Endothelial cell of umbilical vein (primary cell): ENCODE data around the gene CES1. TPM values are rescaled to one million over a fixed set of nuclear protein-coding genes. Genes with fewer than 3 reads are reported as not detected.
"Not testable (repeated sequence)": the region's sequence is repeated elsewhere in the genome, so short reads cannot be mapped to it uniquely, and the experiment has no call there.

ENCODE experiments used
- BruUV-seq: library from RNA; stranded (reverse); fragments of 400-500 nt; replicated peaks from 2 replicates; lab custom pipeline; 2021; lab: Mats Ljungman, UMichigan
- CTCF ChIA-PET: fragments of 300-600, 350-600 bp; sonication (Branson Sonifier 250); formaldehyde crosslinking; loops from one replicate; lab custom pipeline; 2021; ENCODE audit warnings: antibody characterized with exemption, inconsistent platforms; lab: Charles Lee
- POLR2A ChIA-PET: fragments of 300-600, 350-600 bp; sonication (Branson Sonifier 250); formaldehyde crosslinking; loops from one replicate; lab custom pipeline; 2021; ENCODE audit warnings: antibody characterized with exemption, inconsistent platforms; lab: Charles Lee
- DNase-seq: peaks from one replicate; pipeline ENCODE4 v3.0.0-alpha.2; 2011; ENCODE audit warnings: low read depth, low spot score
- FAIRE-seq: peaks from 2 replicates; lab custom pipeline; 2011; peaks lifted over from hg19 to GRCh38; lab: Jason Lieb, UNC
- H2AFZ ChIP-seq: 2 replicates; pipeline ENCODE4 v1.6.0; 2012; ENCODE audit warnings: low read depth, low read length, control low read depth, inconsistent platforms
- H3K27ac ChIP-seq: 2 replicates; pipeline ENCODE4 v1.5.1; 2011; ENCODE audit warnings: low read depth, mild to moderate bottlenecking, control low read depth, low read length, moderate library complexity; ENCODE audit not compliant: insufficient read depth
- H3K27me3 ChIP-seq, 2 experiments: 2 replicates each; pipeline versions ENCODE4 v1.6.0 to v1.6.1; 2011; ENCODE audit warnings: low read length in 2 of 2, mixed read lengths in 1 of 2; ENCODE audit not compliant: control insufficient read depth in 2 of 2, insufficient read depth in 2 of 2
- H3K36me3 ChIP-seq, 2 experiments: 2 replicates in 1 of 2; 3 replicates in 1 of 2; pipeline ENCODE4 v1.5.1; 2011; ENCODE audit warnings: low read length in 2 of 2, mild to moderate bottlenecking in 1 of 2, moderate library complexity in 1 of 2; ENCODE audit not compliant: control insufficient read depth in 2 of 2, insufficient read depth in 2 of 2; ENCODE audit errors: extremely low read depth in 1 of 2
- H3K4me1 ChIP-seq: 3 replicates; pipeline ENCODE4 v1.5.1; 2011; ENCODE audit warnings: mild to moderate bottlenecking, low read length; ENCODE audit not compliant: control insufficient read depth, insufficient read depth; ENCODE audit errors: extremely low read depth
- H3K4me2 ChIP-seq: 2 replicates; pipeline ENCODE4 v1.6.1; 2011; ENCODE audit warnings: low read length, control low read depth, mixed read lengths; ENCODE audit not compliant: insufficient read depth
- H3K4me3 ChIP-seq, 3 experiments: fragments of 200-600 bp in 1 of 3; sonication (generic), shearing (Covaris generic) in 1 of 3; replicated peaks in 1 of 3; 2 replicates each; pipeline ENCODE4 v1.5.1; 2011 to 2016; ENCODE audit warnings: control low read depth in 3 of 3, low read length in 3 of 3, mild to moderate bottlenecking in 2 of 3, inconsistent platforms in 1 of 3, low read depth in 1 of 3, moderate library complexity in 1 of 3; ENCODE audit not compliant: insufficient read depth in 1 of 3
- H3K79me2 ChIP-seq: 2 replicates; pipeline ENCODE4 v1.6.0; 2012; ENCODE audit warnings: low read length, inconsistent platforms; ENCODE audit not compliant: control insufficient read depth, insufficient read depth
- H3K9ac ChIP-seq: replicated peaks from 2 replicates; pipeline ENCODE3; 2011; ENCODE audit warnings: low read length, control low read depth; ENCODE audit not compliant: insufficient read depth; ENCODE audit errors: extremely low read depth
- H3K9me1 ChIP-seq: replicated peaks from 3 replicates; pipeline ENCODE4 v1.6.0; 2011; ENCODE audit warnings: mild to moderate bottlenecking, low read length; ENCODE audit not compliant: control insufficient read depth, insufficient read depth; ENCODE audit errors: extremely low read depth
- H3K9me3 ChIP-seq: replicated peaks from 2 replicates; pipeline ENCODE4 v1.5.1; 2012; ENCODE audit warnings: low read length, inconsistent platforms; ENCODE audit not compliant: control insufficient read depth, insufficient read depth
- H4K20me1 ChIP-seq: replicated peaks from 2 replicates; pipeline ENCODE3; 2011; ENCODE audit warnings: mild to moderate bottlenecking, low read length; ENCODE audit not compliant: control insufficient read depth, insufficient read depth; ENCODE audit errors: extremely low read depth
- CTCF ChIP-seq, 2 donors: IDR thresholded peaks; 1 replicate in 1 of 2; 2 replicates in 1 of 2; pipeline ENCODE4 v1.5.1; 2011; ENCODE audit warnings: low read length in 2 of 2, mild to moderate bottlenecking in 2 of 2, moderate library complexity in 2 of 2, control low read depth in 1 of 2, inconsistent platforms in 1 of 2, low read depth in 1 of 2; ENCODE audit not compliant: insufficient read depth in 1 of 2; ENCODE audit errors: extremely low read depth in 1 of 2
- EZH2 ChIP-seq: IDR thresholded peaks from 2 replicates; pipeline ENCODE4 v1.6.1; 2012; ENCODE audit warnings: borderline replicate concordance, low read depth, mild to moderate bottlenecking, moderate library complexity, low read length, inconsistent platforms; ENCODE audit not compliant: severe bottlenecking
- FOS ChIP-seq: IDR thresholded peaks from 2 replicates; pipeline ENCODE4 v1.6.1; 2011; ENCODE audit warnings: mild to moderate bottlenecking, low read length, moderate library complexity, borderline replicate concordance; ENCODE audit not compliant: insufficient read depth
- GATA2 ChIP-seq: IDR thresholded peaks from 2 replicates; pipeline ENCODE4 v1.7.0; 2011; ENCODE audit warnings: low read depth, mild to moderate bottlenecking, moderate library complexity, mixed read lengths, low read length; ENCODE audit not compliant: insufficient read length, insufficient read depth
- JUN ChIP-seq: IDR thresholded peaks from 2 replicates; pipeline ENCODE4 v1.6.1; 2011; ENCODE audit warnings: borderline replicate concordance, low read depth; ENCODE audit not compliant: insufficient read length, insufficient read depth
- MAX ChIP-seq: IDR thresholded peaks from 2 replicates; pipeline ENCODE4 v1.6.1; 2011; ENCODE audit not compliant: insufficient read depth, insufficient read length
- MYC ChIP-seq: IDR thresholded peaks from one replicate; pipeline ENCODE4 v1.6.1; 2011; ENCODE audit warnings: mild to moderate bottlenecking, low read depth, low read length
- POLR2A ChIP-seq: IDR thresholded peaks from 2 replicates; pipeline ENCODE4 v1.6.1; 2012; ENCODE audit warnings: low read depth, mild to moderate bottlenecking, control low read depth, low read length
- POLR2AphosphoS5 ChIP-seq: IDR thresholded peaks from 2 replicates; pipeline ENCODE4 v1.6.1; 2012; ENCODE audit warnings: low read depth, mild to moderate bottlenecking, control low read depth, low read length, moderate library complexity; ENCODE audit not compliant: insufficient read depth
- dilution Hi-C: fragments of 300-500 bp; cut with MboI; formaldehyde crosslinking; loops from one replicate; pipeline ENCODE4 v1.15.0; 2019; ENCODE audit warnings: low sequenced_read_pairs; ENCODE audit not compliant: extremely low pct_ligation_motif_present
- intact Hi-C: fragments of 100-400 bp; cut with micrococcal nuclease; formaldehyde crosslinking; loops from one replicate; pipeline ENCODE4 v1.10.0; 2022
- polyA plus RNA-seq, 4 experiments: library from polyadenylated mRNA; depleted of rRNA in 3 of 4; stranded (reverse) in 3 of 4; unstranded in 1 of 4; fragments of >200 nt; gene quantifications; 2 replicates each; pipeline versions ENCODE4 v1.2.1 to v1.2.3, GENCODE V29; 2011 to 2012; ENCODE audit warnings: missing spikeins in 1 of 4
- total RNA-seq: library from RNA; stranded (reverse); gene quantifications from 2 replicates; pipeline ENCODE4 v1.2.3, GENCODE V29; 2021

Gene CES1
- total and polyA plus RNA-seq, 2 donors (not counting 3 experiments of a cell fraction or from before 2014, with no cell fraction given), result not detected

GRCh38 chr16:55809386-55809785, 23.5 kb downstream of the CES1 start:
- DNase-seq (no peak), FAIRE-seq (no peak)
- H2AFZ ChIP-seq, result no peak overlapping the region
- no peak overlapping the region for H3K27ac ChIP-seq
- H3K4me1 ChIP-seq, result no peaks in the 10 kb centered on the region
- H4K20me1 ChIP-seq, result no peaks in the 10 kb centered on the region
- CTCF ChIA-PET, result no interaction called here
- POLR2A ChIA-PET, result no interaction called here
- no peaks in the 10 kb centered on the region for H3K27me3 ChIP-seq
- H3K4me2 ChIP-seq, result no peak overlapping the region
- intact Hi-C loops, result no loop called here
- dilution Hi-C loops, result no loop called here
- H3K9me3 ChIP-seq, result no peaks in the 10 kb centered on the region
- no peaks in the 10 kb centered on the region for H3K9me1 ChIP-seq
- no peak for TF ChIP-seq MYC
- no peak for TF ChIP-seq CTCF (IDR thresholded peaks at IDR 0.05; ENCODE audit: extremely low read depth in 1 of 2, insufficient read depth in 1 of 2, low read depth in 1 of 2, low read length in 2 of 2)
- no peak for TF ChIP-seq MAX
- no peak for TF ChIP-seq FOS
- no peak for TF ChIP-seq JUN
- no peak for TF ChIP-seq POLR2AphosphoS5
- TF ChIP-seq POLR2A, result no peak
- TF ChIP-seq GATA2, result no peak
- TF ChIP-seq EZH2, result no peak
- no peak overlapping the region for H3K4me3 ChIP-seq
- H3K9ac ChIP-seq, result no peak overlapping the region
- no TSS peak for BruUV-seq
- no peaks in the 10 kb centered on the region for H3K36me3 ChIP-seq
- no peaks in the 10 kb centered on the region for H3K79me2 ChIP-seq

- H2AFZ ChIP-seq, CTCF ChIA-PET, POLR2A ChIA-PET, H3K4me3 ChIP-seq, H3K9me1 ChIP-seq, H4K20me1 ChIP-seq, dilution Hi-C loops, H3K4me2 ChIP-seq, intact Hi-C loops, H3K27me3 ChIP-seq, DNase-seq, H3K9ac ChIP-seq, H3K79me2 ChIP-seq, BruUV-seq, H3K4me1 ChIP-seq, H3K27ac ChIP-seq, H3K9me3 ChIP-seq, H3K36me3 ChIP-seq, FAIRE-seq: not testable (repeated sequence)
These were observed 24.6 kb downstream of the CES1 start for GRCh38 chr16:55808286-55808685.

GRCh38 chr16:55805104-55805503, 27.8 kb downstream of the CES1 start:
- BruUV-seq, H2AFZ ChIP-seq, H3K27me3 ChIP-seq, H3K9me3 ChIP-seq, H3K79me2 ChIP-seq, POLR2A ChIA-PET, intact Hi-C loops, H3K9me1 ChIP-seq, H4K20me1 ChIP-seq, H3K4me2 ChIP-seq, CTCF ChIA-PET, FAIRE-seq, H3K4me1 ChIP-seq, H3K27ac ChIP-seq, H3K9ac ChIP-seq, dilution Hi-C loops, H3K36me3 ChIP-seq, DNase-seq, H3K4me3 ChIP-seq: not testable (repeated sequence)
